ENCODE data around the gene PRPF38A.
"Not testable (repeated sequence)": the region's sequence is repeated elsewhere in the genome, so short reads cannot be mapped to it uniquely, and the experiment has no call there.

The PRPF38A gene

DNA sequence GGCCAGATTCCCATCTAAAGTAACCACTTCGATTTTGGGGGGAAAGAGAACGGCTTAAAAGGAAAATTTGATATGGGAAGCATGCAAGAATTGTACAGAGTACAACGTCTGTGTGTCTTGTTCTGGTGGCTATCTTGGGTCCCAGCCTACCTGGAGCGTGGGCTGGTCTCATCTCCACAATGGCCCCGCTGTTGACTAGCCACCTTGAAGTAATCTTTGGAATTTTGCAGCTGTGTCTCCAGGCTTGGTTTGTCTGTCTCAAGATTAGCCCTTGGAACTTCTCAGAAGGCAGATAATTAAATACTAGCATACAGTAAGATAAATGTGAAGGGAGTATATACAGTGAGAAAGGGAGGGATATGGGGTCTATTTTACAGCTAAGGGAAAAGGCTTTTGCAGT, 37.1 kb upstream of the PRPF38A start:
- Mint-ChIP-seq H3K4me1 (ENCODE audit: low read depth) (peaks cover 27% of the 10 kb centered on the region), H3K9me3 (no peaks in the 10 kb centered on the region), H3K4me3 (peak overlapping the region; percentile 10), H3K27me3 (ENCODE audit: low read depth) (no peaks in the 10 kb centered on the region), H3K36me3 (ENCODE audit: low read depth) (peaks cover 30% of the 10 kb centered on the region), H3K27ac (peak overlapping the region; percentile 29)
- DNase-seq (ENCODE audit: low spot score) = no peak

- H3K4me1 Mint-ChIP-seq (ENCODE audit: low read depth) = peaks cover 23% of the 10 kb centered on the region
- peak; percentile 61 for DNase-seq (ENCODE audit: low spot score)
- H3K4me3 Mint-ChIP-seq = peak overlapping the region; percentile 62
- H3K27ac Mint-ChIP-seq = no peak overlapping the region
- H3K27me3 Mint-ChIP-seq (ENCODE audit: low read depth) = no peaks in the 10 kb centered on the region
- H3K36me3 Mint-ChIP-seq (ENCODE audit: low read depth) = peaks cover 32% of the 10 kb centered on the region
- no peaks in the 10 kb centered on the region for H3K9me3 Mint-ChIP-seq
Observed at GRCh38 chr1:52368383-52369172, 35.8 kb upstream of the PRPF38A start.

DNA sequence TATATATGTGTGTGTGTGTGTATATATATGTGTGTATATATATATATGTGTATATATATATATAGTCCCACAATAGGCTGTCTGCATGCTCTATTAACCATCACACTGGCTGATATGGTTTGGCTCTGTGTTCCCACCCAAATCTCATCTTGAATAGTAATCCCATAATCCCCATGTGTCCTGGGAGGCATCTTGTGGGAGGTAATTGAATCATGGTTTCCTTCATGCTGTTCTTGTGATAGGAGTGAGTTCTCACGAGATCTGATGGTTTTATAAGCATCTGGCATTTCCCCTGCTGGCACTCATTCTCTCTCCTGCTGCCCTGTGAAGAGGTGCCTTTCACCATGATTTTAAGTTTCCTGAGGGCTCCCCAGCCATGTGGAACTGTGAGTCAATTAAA, 34.6 kb upstream of the PRPF38A start:
- not testable (repeated sequence) for H3K27ac Mint-ChIP-seq, H3K4me3 Mint-ChIP-seq

DNA sequence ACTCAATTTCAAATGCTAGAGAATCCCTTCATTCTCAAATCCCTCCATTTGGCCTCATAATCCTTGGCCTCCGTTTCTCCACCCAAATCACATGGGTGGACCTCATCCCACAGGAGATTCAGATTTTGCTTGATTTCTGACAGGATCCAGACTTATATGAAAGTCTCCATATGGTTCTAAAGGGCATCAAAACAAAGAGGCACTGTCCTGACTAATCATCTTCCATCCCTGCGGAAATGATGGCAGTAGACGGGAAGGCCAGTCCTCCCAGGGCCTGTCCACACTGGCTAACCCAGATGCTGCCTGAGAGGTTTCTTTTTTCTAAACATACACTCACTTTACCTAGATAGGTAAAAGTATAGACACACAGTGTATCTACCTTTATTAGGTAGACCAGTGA, 19.0 kb upstream of the PRPF38A start:
- Mint-ChIP-seq H3K4me1 (ENCODE audit: low read depth) (peaks cover 6% of the 10 kb centered on the region), H3K9me3 (no peaks in the 10 kb centered on the region), H3K27ac (no peak overlapping the region), H3K4me3 (no peak overlapping the region), H3K27me3 (ENCODE audit: low read depth) (no peaks in the 10 kb centered on the region), H3K36me3 (ENCODE audit: low read depth) (peaks cover 69% of the 10 kb centered on the region)
- no peak for DNase-seq (ENCODE audit: low spot score)

More for the DNA sequence above, 34.6 kb upstream of the PRPF38A start:
- DNase-seq (ENCODE audit: low spot score); H3K27me3 Mint-ChIP-seq (ENCODE audit: low read depth); H3K9me3 Mint-ChIP-seq: not testable (repeated sequence)
- Mint-ChIP-seq H3K4me1 (ENCODE audit: low read depth) (peaks cover 14% of the 10 kb centered on the region), H3K36me3 (ENCODE audit: low read depth) (peaks cover 33% of the 10 kb centered on the region)

- Mint-ChIP-seq H3K4me1 (ENCODE audit: low read depth) (peaks cover 6% of the 10 kb centered on the region), H3K9me3 (no peaks in the 10 kb centered on the region), H3K4me3 (no peak overlapping the region)
Observed at GRCh38 chr1:52386458-52386857, 17.9 kb upstream of the PRPF38A start.

DNA sequence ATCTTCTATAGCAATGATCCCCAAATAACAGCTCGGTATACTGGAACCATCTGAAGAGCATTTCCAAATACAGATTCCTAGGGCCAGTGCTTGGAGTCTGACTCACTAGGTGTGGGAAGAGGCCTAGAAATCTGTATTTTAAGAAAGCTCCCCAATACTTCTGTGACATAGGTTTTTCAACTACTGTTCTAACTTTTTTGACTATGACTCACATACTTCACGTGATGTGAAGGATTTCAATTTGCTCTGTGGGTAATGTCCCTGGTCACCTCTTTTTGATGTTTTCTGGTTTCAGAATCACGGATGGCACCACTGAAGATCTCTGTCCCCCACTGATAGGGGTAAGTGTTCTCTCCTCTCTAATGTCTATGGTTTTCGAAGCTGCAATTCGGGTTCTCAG, 11.2 kb upstream of the PRPF38A start:
- Mint-ChIP-seq H3K36me3 (ENCODE audit: low read depth) (peaks cover 62% of the 10 kb centered on the region), H3K9me3 (no peaks in the 10 kb centered on the region), H3K4me1 (ENCODE audit: low read depth) (peaks cover 15% of the 10 kb centered on the region), H3K27me3 (ENCODE audit: low read depth) (no peaks in the 10 kb centered on the region), H3K27ac (no peak overlapping the region), H3K4me3 (no peak overlapping the region)
- DNase-seq (ENCODE audit: low spot score) = no peak

More at GRCh38 chr1:52386458-52386857, 17.9 kb upstream of the PRPF38A start:
- Mint-ChIP-seq H3K27ac (no peak overlapping the region), H3K36me3 (ENCODE audit: low read depth) (peaks cover 65% of the 10 kb centered on the region), H3K27me3 (ENCODE audit: low read depth) (no peaks in the 10 kb centered on the region)
- no peak for DNase-seq (ENCODE audit: low spot score)

DNA sequence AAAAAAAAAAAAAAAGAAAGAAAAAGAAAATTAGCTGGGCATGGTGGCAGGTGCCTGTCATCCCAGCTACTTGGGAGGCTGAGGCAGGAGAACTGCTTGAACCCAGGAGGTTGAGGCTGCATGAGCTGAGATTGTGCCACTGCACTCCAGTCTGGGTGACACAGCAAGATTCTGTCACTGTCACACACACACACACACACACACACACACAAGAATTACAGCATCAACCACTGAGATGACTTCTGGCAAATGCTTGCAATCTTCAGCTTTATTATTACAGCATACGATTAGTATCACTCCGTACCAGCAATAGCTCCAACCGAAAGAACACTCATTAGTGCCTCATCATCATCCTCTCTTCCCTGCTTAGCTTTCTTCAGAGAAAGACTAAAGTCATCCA, 4.8 kb upstream of the PRPF38A start:
- H3K27me3 Mint-ChIP-seq (ENCODE audit: low read depth) = no peaks in the 10 kb centered on the region
- no peak for DNase-seq (ENCODE audit: low spot score)
- H3K27ac Mint-ChIP-seq = no peak overlapping the region
- H3K4me3 Mint-ChIP-seq = no peak overlapping the region
- peaks cover 24% of the 10 kb centered on the region for H3K4me1 Mint-ChIP-seq (ENCODE audit: low read depth)
- no peaks in the 10 kb centered on the region for H3K9me3 Mint-ChIP-seq
- peaks cover 48% of the 10 kb centered on the region for H3K36me3 Mint-ChIP-seq (ENCODE audit: low read depth)

DNA sequence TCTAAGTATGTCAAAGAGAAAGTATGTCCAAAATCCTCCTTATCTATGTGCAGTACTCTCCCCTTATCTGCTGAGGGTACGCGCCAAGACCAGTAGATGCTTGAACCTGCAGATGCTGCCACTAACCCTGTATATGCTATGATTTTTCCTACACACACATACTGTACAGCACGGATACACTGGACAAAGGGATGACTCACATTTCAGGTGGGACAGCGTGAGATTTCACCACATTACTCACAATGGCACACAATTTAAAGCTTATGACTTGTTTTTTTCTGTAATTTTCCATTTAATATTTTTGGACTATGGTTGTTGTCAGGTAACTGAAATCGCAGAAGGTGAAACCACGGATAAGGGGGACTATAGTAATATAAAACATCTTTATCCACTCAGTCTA, 4.3 kb upstream of the PRPF38A start:
- no peak for DNase-seq (ENCODE audit: low spot score)
- Mint-ChIP-seq H3K36me3 (ENCODE audit: low read depth) (peaks cover 47% of the 10 kb centered on the region), H3K4me3 (no peak overlapping the region), H3K27ac (no peak overlapping the region), H3K4me1 (ENCODE audit: low read depth) (peaks cover 21% of the 10 kb centered on the region), H3K9me3 (no peaks in the 10 kb centered on the region), H3K27me3 (ENCODE audit: low read depth) (no peaks in the 10 kb centered on the region)

GRCh38 chr1:52402860-52403240, 1.6 kb upstream of the PRPF38A start:
- H3K27ac Mint-ChIP-seq = peak overlapping the region; percentile 98
- no peaks in the 10 kb centered on the region for H3K9me3 Mint-ChIP-seq

DNA sequence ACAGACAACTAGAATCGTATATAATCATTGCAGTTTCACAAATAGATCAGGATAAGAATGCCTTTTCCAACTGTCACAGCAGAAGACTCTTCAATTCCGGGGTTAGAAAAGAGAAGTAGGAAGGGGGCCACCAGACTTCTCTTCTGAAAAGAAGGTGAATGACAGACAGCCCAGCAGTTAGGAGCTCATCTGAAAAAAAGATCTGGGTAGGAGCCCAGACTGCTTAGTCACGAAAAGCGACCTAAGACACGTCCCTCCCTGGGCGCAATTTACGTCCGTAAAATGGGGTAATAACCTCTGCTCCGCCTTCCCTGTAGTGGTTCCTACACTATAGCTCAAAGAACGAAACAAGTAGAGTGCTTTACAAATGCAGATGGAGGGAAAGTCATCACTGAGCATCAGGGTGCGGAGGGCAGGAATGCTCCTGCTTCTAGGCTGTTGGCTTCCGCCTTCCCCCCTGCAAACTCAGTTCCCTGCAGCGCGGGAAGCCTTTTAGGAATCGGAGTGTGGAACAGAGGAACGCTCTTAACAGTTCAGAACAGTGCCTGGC, 761 bp upstream of the PRPF38A start:
- Mint-ChIP-seq H3K4me3 (peak overlapping the region; percentile 99), H3K27ac (peak overlapping the region; percentile 98), H3K9me3 (no peaks in the 10 kb centered on the region), H3K36me3 (ENCODE audit: low read depth) (peaks cover 59% of the 10 kb centered on the region), H3K4me1 (ENCODE audit: low read depth) (peaks cover 26% of the 10 kb centered on the region), H3K27me3 (ENCODE audit: low read depth) (no peaks in the 10 kb centered on the region)
- peak; percentile 58 for DNase-seq (ENCODE audit: low spot score)

More at GRCh38 chr1:52402860-52403240, 1.6 kb upstream of the PRPF38A start:
- no peak for DNase-seq (ENCODE audit: low spot score)
- Mint-ChIP-seq H3K4me3 (peak overlapping the region; percentile 99), H3K36me3 (ENCODE audit: low read depth) (peaks cover 54% of the 10 kb centered on the region), H3K4me1 (ENCODE audit: low read depth) (peaks cover 26% of the 10 kb centered on the region), H3K27me3 (ENCODE audit: low read depth) (no peaks in the 10 kb centered on the region)

GRCh38 chr1:52404975-52405338, 555 bp downstream of the PRPF38A start:
- H3K4me3 Mint-ChIP-seq = peak overlapping the region; percentile 99
- no peaks in the 10 kb centered on the region for H3K27me3 Mint-ChIP-seq (ENCODE audit: low read depth)
- peaks cover 33% of the 10 kb centered on the region for H3K4me1 Mint-ChIP-seq (ENCODE audit: low read depth)
- peak overlapping the region; percentile 98 for H3K27ac Mint-ChIP-seq
- H3K9me3 Mint-ChIP-seq = no peaks in the 10 kb centered on the region
- no peak for DNase-seq (ENCODE audit: low spot score)
- peaks cover 59% of the 10 kb centered on the region for H3K36me3 Mint-ChIP-seq (ENCODE audit: low read depth)

- no peak for DNase-seq (ENCODE audit: low spot score)
- H3K27me3 Mint-ChIP-seq (ENCODE audit: low read depth) = no peaks in the 10 kb centered on the region
- H3K4me1 Mint-ChIP-seq (ENCODE audit: low read depth) = peaks cover 18% of the 10 kb centered on the region
- H3K27ac Mint-ChIP-seq = no peak overlapping the region
- peaks cover 70% of the 10 kb centered on the region for H3K36me3 Mint-ChIP-seq (ENCODE audit: low read depth)
- H3K4me3 Mint-ChIP-seq = no peak overlapping the region
- no peaks in the 10 kb centered on the region for H3K9me3 Mint-ChIP-seq
Observed at GRCh38 chr1:52413410-52413989, 9.1 kb downstream of the PRPF38A start.

- no peak for DNase-seq (ENCODE audit: low spot score)
- Mint-ChIP-seq H3K9me3 (no peaks in the 10 kb centered on the region), H3K27me3 (ENCODE audit: low read depth) (no peaks in the 10 kb centered on the region), H3K4me3 (no peak overlapping the region), H3K36me3 (ENCODE audit: low read depth) (peaks cover 70% of the 10 kb centered on the region), H3K4me1 (ENCODE audit: low read depth) (peaks cover 17% of the 10 kb centered on the region), H3K27ac (no peak overlapping the region)
Observed at GRCh38 chr1:52414942-52415341, 10.5 kb downstream of the PRPF38A start.

- H3K27ac Mint-ChIP-seq = no peak overlapping the region
- H3K36me3 Mint-ChIP-seq (ENCODE audit: low read depth) = peaks cover 65% of the 10 kb centered on the region
- no peak for DNase-seq (ENCODE audit: low spot score)
- no peak overlapping the region for H3K4me3 Mint-ChIP-seq
- no peaks in the 10 kb centered on the region for H3K9me3 Mint-ChIP-seq
- H3K4me1 Mint-ChIP-seq (ENCODE audit: low read depth) = peaks cover 19% of the 10 kb centered on the region
- H3K27me3 Mint-ChIP-seq (ENCODE audit: low read depth) = no peaks in the 10 kb centered on the region
Observed at GRCh38 chr1:52416811-52417210, 12.4 kb downstream of the PRPF38A start.
